ENCODE data around the gene KATNAL1.
"Not testable (repeated sequence)": the region's sequence is repeated elsewhere in the genome, so short reads cannot be mapped to it uniquely, and the experiment has no call there.

Gene KATNAL1

DNA sequence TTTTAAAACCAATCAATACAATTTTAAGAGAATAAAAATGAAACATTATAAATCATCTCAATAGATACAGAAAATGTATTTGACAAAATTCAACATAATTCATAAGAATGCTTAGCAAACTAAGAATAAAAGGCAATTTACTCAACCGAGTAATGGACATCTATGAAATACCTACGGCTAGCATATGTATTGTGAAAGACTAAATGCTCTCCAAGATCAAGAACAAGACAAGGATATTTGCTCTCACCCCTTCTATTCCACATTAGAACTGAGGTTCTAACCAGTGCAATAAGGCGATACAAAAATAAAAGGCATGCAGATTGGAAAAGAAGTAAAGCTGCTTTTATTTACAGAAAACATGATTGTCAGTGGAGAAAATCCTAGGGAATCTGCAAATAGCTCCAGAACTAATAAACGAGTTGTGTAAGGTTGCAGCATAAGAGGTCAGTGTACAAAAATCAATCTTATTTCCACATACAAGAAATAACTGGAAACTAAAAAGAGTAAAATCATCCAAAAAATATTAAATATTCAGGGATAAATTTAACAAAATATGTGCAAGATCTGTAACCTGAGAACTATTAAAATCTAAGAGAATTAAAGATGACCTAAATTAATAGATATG is 16.4 kb downstream of the KATNAL1 start:
- DNase-seq, result no peak

DNA sequence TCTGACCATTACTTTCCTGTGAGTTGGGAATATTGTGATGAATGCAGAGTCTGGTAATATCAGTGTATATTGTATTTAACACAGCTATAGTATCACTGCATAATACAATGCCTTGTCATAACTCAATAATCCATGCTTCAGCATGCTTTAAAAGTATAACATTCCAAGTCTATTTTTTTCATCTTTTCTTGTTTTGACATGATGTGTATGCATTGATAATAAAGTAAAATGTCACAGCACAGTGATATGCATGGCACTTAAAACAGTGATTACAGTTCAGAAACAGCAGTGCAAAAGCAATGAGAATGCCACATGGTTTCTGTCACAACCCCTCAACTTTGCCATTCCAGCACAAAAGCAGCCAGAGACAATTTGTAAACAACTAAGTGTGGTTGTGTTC is 17.8 kb downstream of the KATNAL1 start:
- no peak for DNase-seq

DNA sequence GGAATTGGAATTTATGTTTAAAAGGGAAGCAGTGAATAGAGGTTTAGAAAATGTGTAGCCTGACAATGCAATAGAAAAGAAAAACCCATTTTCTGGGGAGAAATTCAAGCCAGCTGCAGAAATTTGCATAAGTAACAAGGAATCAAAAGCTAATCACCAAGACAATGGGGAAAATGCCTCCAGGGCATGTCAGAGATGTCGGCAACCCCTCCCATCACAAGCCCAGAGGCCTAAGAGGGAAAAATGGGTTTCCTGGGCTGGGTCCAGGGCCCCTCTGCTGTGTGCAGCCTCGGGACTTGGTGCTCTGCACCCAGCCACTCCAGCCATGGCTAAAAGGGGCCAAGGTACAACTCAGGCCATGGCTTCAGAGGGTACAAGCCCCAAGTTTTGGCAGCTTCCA is 21.3 kb downstream of the KATNAL1 start:
- DNase-seq, result not testable (repeated sequence)

DNA sequence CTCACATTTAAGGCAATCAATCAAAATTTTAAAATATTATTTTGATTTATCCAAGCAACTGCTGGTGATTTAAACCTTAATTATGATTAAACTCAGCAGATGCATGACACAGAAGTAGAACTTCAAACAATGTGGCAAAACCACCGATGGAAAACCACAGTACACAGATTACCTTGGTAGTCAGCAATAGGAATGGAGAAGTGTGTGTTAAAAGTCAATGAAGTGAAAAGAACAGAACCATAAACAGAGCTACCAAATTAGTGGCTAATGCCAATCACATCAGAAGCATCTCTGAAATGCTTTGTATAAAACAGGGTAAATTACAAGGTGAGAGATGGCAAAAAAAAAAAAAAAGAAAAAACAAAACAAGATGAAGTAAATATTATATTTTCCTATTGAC is 31.2 kb downstream of the KATNAL1 start:
- DNase-seq, result no peak

DNA sequence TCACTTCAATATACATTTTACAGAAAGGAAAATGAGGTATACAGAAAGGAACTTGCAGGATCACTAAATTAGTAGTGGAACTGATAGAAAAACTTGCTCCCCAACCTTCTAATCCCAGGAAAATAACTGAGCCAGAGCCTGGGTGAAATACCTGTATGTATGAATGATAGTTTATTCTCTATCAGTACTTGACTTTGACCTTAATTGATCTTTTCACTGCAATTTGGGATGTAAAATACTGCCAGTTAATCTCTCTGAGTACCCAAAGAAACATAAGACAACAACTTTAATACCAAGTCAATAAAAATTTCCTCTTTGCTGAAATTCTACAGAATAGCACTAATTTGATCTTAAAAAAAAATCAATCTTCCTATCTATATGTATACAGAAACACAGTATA is 33.3 kb downstream of the KATNAL1 start:
- DNase-seq, result no peak

DNA sequence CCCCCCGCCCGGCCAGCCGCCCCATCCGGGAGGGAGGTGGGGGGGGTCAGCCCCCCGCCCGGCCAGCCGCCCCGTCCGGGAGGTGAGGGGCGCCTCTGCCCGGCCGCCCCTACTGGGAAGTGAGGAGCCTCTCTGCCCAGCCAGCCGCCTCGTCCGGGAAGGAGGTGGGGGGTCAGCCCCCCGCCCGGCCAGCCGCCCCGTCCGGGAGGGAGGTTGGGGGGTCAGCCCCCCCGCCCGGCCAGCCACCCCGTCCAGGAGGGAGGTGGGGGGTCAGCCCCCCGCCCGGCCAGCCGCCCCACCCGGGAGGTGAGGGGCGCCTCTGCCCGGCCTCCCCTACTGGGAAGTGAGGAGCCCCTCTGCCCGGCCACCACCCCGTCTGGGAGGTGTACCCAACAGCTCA is 37.3 kb downstream of the KATNAL1 start:
- DNase-seq, result not testable (repeated sequence)

DNA sequence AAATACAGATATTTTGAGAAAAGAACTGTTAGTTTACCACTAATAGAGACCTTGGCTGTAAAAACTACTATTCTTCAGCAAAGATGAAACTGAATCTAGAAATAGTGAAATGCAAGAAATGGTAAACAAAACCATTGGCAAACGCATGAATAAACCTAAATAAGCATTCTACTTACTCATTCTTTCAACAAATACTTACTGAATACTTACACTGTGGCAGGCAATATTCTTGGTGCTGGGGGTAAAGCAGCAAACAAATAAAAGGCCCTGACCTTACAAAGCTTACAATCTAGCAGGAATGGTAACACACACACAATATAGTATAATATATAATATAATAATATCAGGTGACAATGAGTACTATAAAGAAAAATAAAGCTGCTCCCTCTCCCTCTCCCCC is 38.7 kb downstream of the KATNAL1 start:
- DNase-seq, result no peak

DNA sequence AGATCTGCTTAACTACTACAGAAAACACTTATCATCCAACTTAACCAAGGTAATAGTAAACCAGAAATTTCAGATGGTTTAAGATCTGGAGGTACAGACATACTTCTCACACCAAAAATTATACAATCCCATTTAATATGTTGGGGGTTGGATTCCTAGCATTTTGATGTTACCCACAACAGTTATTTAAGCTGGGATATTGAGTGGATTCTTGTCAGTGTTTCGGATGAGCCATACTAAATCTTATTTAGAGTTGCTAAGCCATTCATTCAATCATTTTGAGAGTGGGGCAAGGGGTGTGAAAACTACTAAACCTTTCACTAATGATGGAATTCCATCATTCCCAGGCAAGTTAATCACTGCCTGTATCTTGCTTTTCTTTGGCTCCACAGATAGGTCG is 40.6 kb downstream of the KATNAL1 start:
- DNase-seq, result peak; percentile 32

DNA sequence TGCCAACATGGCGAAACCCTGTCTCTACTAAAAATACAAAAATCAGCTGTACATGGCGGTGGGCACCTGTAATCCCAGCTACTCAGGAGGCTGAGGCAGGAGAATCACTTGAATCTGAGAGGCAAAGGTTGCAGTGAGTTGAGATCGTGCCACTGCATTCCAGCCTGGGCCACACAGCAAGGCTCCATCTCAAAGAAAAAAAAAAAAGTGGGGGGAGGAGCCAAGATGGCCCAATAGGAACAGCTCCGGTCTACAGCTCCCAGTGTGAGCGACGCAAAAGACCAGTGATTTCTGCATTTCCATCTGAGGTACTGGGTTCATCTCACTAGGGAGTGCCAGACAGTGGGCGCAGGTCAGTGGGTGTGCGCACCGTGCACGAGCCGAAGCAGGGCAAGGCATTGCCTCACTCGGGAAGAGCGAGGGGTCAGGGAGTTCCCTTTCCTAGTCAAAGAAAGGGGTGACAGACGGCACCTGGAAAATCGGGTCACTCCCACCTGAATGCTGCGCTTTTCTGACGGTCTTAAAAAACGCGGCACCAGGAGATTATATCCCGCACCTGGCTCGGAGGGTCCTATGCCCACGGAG is 48.1 kb downstream of the KATNAL1 start:
- not testable (repeated sequence) for DNase-seq

DNA sequence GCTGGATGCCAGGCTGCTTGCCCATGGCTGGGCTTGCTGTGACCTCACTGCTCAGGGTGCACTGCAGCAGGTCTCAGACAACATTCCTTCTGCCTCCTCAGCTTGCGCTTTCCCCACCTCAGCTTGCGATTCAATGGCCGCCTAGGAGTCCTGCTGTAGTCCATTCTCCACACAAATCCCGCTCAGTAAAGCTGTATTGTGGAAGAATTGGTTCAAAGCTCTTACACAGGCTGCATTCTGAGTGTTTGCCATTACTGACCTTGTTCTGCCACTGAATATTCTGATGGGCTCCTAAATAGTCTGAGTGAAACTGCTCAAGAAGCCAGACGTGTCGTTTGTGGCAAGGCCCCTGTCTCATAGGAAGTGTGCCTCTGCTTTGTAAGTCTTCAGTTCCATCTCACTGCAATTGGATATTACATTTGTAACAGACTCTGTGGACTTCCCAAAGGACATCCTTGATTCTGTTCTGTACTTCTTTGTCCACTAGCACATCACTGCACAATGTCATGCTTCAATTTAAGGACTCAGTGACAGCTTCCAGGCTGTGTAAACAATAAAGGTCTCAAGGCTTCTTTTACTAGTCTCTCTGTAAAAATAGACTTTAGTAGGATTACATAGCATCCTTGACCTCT is 49.8 kb downstream of the KATNAL1 start:
- DNase-seq, result no peak

DNA sequence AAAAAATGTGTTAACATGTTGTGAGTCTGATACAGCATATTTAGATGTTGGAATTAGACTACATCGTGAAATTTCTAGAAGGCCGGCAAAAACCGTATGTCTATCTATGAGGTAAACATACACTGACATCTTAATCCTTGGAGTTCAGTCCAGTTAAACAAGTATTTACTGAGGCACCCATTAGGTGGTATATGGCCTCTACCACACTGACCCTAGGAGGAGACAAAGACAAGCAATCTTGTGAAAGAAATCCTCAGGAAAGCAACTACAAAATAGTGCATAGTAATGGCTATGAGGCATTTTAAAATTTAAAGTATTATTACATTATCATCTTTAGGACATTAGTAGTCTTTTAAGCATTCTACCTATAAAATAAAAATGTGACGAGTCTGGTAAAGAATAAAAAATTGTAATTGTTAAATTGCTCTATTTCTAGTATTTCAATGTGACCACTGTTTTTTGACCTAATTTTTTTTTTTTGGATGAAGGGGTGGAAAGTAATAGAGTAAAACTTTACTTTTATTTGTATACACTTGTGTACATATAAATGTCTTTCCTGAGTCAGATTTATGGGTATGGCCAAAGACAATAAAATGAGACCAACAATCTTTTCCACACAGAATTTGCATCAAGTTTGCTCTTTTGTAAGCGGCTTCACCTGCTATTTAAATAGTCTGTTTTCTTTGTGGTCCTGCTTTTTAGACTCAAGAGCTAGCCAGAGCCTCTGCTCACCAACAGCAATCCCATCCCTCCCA is 50.5 kb downstream of the KATNAL1 start:
- peak; percentile 23 for DNase-seq

DNA sequence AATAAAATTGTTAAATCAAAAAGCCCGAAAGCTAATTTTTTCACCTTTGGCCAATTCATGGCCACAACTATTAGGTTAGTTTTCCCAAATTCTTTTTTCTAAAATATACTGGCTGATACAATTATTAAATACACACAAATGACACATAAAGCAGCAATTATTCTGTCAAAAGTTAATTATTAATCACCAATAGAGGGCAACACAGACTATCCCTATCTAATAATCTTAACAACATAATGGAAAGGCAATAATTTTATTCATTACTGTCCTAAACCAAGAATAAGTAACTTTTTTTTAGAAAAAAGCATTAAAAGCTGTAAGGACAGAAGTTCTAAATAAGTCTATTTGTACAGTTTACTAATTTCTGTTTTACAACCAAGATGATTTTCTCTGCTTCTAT is 51.7 kb downstream of the KATNAL1 start:
- DNase-seq, result no peak

DNA sequence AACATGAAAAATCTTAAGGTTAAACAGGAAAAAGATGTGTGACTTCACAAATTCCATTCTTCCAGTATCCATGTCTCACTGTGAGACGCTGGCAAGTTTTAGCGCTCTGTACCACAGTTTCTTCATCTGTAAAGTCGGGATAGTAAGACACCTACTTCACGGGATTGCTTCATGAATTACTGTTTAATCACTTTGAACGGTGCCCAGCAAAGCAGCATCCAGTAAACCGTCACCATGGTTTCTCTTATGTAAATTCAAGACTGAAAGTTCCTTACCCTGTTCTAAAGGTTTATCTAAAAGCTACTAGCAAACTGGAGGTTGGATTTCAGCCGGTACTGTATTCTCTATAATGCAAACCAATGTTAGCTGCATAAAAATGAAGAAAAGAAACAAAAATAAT is 53.5 kb downstream of the KATNAL1 start:
- DNase-seq, result no peak

DNA sequence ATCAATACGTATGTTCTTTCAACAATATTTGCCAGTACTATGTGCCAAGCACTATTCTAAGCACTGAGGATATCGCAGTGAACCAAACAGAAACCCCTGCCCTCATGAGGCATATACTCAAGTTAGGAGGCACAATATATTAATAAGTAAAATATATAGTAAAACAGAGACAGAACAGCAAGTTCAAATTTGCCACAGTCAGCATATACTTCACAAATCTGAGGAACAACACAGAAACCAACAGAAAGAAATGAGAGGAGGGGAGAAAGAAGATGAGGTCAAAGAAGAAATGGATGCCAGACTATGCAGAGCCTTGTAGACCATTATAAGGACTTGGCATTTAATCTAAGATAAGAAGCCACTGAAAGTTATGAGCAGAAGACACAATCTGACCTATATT is 59.9 kb downstream of the KATNAL1 start:
- DNase-seq, result no peak

DNA sequence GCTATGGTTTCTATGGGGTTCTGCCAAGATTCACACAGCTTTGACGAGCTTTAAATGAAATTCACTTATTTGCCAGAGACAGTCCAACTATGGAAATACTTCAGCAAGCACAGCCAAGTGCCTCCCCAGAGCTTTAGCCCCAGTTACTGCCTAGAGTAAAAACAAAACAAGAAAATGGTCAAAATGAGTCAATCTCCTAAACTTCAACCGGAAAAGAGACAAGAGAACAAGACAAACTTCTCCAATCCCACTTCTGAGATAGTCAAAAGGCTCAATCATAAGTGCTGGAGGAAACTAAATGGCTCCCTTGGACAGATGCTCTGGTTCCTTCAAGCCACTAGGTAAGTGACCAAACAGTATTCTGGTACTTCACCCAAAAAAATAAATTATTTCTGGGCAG is 65.8 kb downstream of the KATNAL1 start:
- DNase-seq, result peak; percentile 33

DNA sequence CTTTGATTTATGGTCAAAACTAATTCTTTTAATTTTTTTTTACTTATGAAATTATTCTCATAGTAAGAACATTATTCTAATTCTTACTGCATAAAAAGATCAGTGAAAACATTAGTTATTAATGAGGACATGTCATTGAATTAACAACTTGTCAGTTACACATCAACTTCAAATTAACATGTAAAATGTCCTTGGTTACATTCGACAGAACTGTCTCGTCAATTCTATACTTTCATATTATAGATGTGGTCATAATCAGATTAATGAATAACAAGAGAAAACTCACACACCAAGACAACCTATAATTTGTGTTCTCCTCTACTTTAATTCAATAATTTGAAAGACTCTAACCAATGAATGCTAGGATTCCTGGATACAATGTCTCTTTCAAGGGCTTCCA is 66.7 kb downstream of the KATNAL1 start:
- no peak for DNase-seq

DNA sequence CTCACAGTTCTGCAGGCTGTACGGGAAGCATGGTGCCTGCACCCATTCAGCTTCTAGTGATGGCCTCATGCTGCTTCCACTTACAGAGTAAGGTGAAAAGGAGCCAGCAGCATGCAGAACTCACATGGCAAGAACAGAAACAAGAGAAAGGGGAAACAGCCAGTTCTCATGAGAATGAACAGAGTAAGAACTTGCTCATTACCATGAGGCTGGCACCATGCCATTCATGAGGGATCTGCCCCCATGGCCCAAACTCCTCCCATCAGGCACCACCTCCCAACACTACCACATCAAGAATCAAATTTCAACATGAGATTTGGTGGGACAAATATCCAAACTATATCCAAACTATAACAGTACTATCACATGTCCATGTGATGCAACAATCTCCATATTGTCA is 72.1 kb downstream of the KATNAL1 start:
- no peak for DNase-seq

DNA sequence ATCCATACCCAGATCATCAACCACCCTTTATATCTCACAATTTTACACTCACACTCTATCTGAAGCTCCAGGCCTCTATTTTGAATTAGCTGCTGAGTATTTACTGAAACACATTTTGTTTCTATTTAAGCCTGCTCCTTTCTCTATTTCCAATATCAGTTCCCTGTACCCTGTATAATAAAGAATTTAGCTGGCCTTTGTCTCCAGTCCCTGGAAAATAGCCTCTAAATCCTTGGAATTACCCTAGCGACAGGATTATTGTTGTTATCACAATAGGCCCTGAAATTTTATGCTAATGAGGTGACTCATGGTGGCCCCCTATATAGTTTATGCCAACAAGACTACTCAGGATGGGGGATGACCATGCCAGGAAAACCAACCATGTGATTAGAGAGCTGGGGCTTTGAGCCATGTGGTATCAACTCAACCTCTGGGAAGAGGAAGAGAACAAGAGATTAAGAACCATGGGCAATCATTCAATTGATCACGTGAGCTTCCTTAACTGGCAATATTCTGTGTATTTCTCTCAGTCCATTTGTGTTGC is 72.7 kb downstream of the KATNAL1 start:
- DNase-seq, result no peak

DNA sequence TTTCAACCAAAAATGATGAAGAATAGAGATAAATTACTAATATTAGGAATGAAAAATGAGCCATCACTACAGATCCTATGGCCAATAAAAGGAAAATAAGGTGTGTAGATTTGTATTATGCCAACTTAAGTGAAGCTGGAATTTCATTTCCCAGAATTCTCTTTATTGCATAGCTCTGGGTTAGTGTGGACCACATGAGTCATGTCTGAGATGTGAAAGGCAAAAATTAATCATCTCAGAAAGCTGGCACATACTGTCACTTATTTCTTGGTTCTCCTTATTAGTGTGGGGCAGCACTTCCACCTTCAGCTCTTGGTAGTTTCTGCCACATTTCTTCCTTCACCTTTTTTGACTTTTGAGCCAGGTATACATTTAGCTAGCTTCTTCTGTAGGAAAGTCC is 82.6 kb downstream of the KATNAL1 start:
- no peak for DNase-seq

DNA sequence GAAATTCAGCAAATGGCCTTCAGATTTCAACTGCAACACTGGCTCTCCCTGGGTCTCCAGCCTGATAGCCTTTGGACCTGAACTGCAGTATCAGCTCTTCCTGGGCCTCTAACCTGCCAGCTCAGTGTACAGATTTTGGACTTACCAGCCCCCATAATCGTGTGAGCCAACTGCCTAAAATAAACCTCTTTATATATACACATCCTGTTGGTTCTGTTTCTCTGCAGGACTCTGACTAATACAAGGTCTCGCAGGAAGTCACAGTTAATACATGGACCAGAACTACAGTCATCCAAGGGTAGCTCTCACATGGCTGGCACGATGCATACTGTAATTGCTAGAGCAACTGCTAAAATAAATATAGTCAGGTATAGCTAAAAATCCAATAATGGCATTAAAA is 85.1 kb downstream of the KATNAL1 start:
- no peak for DNase-seq

DNA sequence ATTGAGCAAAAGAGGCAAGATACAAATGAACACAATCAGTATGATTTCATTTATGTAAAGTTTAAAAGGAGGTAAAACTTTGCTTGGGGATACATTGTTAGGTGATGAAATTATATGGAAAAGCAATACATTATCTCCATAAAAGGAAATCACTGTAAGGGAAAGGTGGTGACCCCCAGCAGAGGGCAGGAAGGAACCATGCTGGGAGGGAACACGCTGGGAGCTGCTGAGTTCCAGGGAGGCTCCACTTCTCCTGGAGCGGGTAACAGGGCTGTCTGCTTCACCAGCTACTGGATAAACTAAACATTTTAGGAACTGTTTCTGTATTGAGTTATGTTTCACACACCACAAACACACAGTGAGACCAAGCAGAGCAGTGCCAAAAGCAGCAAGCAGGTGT is 91.2 kb downstream of the KATNAL1 start:
- peak; percentile 58 for DNase-seq

DNA sequence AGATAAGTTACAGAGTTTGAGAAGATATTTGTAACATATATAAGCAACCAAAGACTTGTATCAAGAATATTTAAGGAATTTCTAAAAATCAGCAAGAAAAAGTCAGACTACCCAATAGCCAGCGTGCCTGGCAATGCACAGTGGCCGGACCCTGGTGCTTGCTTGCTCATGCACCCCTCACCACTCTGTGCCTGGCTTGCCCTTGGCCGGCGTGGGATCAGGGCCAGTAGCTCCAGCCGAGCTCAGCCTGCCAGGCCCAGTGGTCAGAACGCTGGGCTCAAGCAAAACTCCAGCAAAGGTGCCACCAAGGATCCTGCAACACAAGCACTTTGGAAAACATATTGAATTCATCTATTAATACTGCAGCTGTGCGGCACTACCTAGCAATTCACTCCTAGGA is 95.1 kb downstream of the KATNAL1 start:
- DNase-seq, result no peak

DNA sequence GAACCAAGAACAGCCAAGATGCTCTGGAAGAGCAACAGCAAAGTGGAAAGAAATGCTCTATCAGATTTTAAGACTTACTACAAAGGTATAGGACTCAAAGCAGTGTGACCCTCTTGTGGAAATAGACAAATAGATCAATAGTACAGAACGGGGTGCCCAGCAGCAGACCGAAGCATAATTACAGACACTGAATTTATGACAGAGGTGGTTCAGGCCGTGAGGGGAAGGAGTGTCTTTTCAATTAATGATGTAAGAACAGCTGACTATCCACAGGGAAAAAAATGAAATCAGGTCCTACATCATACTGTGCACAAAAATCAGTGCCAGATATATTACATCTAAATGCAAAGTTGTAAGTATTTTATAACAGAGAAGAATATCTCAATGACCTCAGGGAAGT is 95.6 kb downstream of the KATNAL1 start:
- no peak for DNase-seq

DNA sequence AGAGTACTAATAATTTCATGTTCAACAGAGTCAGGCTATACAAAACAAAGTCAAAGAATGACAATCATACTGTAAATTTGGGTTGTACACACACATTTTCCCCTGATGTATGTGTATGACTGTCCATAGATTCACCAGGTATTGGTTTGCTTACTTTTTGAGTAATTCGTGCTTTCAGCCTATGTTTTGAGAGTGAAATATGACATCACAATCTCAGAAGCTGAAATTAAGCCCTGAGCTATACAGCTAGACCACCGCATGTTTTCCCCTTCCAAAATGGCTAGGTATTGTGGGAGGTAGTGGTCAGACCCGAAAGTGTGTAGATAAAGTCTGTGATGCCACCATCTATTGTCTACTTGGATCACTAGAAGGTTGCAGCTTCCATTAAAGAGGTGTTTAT is 102.8 kb downstream of the KATNAL1 start:
- no peak for DNase-seq
